Esophagus muscularis mucosa (tissue), 4 donors: ENCODE results near the gene CAMKK2. TPM values are rescaled to one million over a fixed set of nuclear protein-coding genes. Genes with fewer than 3 reads are reported as not detected.
A peak's percentile ranks its signal among the peaks of the same experiment; 100 is the strongest.
"Not testable (repeated sequence)": the region's sequence is repeated elsewhere in the genome, so short reads cannot be mapped to it uniquely, and the experiment has no call there.

ENCODE experiments used
- DNase-seq: peaks from one replicate; pipeline ENCODE4 v3.0.0-alpha.2; 2017; ENCODE audit errors: extremely low spot score
- H3K27ac ChIP-seq, 4 donors: fragments of 200-600 bp; sonication (generic); replicated peaks in 1 of 4; 1 replicate in 3 of 4; 2 replicates in 1 of 4; pipeline ENCODE4 v1.5.1; 2016 to 2019; ENCODE audit warnings: mild to moderate bottlenecking in 1 of 4
- H3K27me3 ChIP-seq, 4 donors: fragments of 200-600 bp; sonication (generic); one replicate each; pipeline versions ENCODE4 v1.5.1 to v1.6.0; 2016 to 2019
- H3K36me3 ChIP-seq, 4 donors: fragments of 200-600 bp; sonication (generic); one replicate each; pipeline ENCODE4 v1.5.1; 2016 to 2019
- H3K4me1 ChIP-seq, 4 donors: fragments of 200-600 bp; sonication (generic); one replicate each; pipeline ENCODE4 v1.5.1; 2016 to 2019
- H3K4me3 ChIP-seq, 4 donors: fragments of 200-600 bp; sonication (generic); 1 replicate in 2 of 4; 2 replicates in 2 of 4; pipeline ENCODE4 v1.5.1; 2016 to 2019; ENCODE audit warnings: mild to moderate bottlenecking in 4 of 4, moderate library complexity in 1 of 4
- H3K9me3 ChIP-seq, 4 donors: fragments of 200-600 bp; sonication (generic); 1 replicate in 3 of 4; 2 replicates in 1 of 4; pipeline ENCODE4 v1.5.1; 2016 to 2019
- CTCF ChIP-seq, 3 experiments: fragments of 200-600 bp in 2 of 3; fragments of 450-650 bp in 1 of 3; sonication (generic) in 2 of 3; IDR thresholded peaks; one replicate each; pipeline ENCODE4 v1.5.1; 2017 to 2019; ENCODE audit warnings: antibody characterized with exemption in 3 of 3, mild to moderate bottlenecking in 2 of 3, moderate library complexity in 1 of 3
- EP300 ChIP-seq: sonication (generic); formaldehyde crosslinking; IDR thresholded peaks from one replicate; pipeline ENCODE4 v1.6.1; 2017; ENCODE audit warnings: antibody characterized with exemption
- POLR2A ChIP-seq: fragments of 450-650 bp; IDR thresholded peaks from one replicate; pipeline ENCODE4 v1.6.1; 2017; ENCODE audit warnings: antibody characterized with exemption, moderate library complexity, mild to moderate bottlenecking, low read depth
- POLR2AphosphoS5 ChIP-seq, 2 donors: sonication (generic); formaldehyde crosslinking; IDR thresholded peaks; one replicate each; pipeline ENCODE4 v1.6.1; 2017; ENCODE audit warnings: antibody characterized with exemption in 2 of 2
- WGBS: methylation state at CpG from one replicate; pipeline ENCODE4 v1.1.5; 2018; 5-methylcytosine and 5-hydroxymethylcytosine counted together
- intact Hi-C: fragments of 100-400 bp; cut with DNase I; formaldehyde crosslinking; loops from one replicate; pipeline ENCODE4 v1.15.1; 2023
- total RNA-seq, 4 donors: library from RNA; depleted of rRNA; stranded (reverse); fragments of >200 nt; gene quantifications; one replicate each; pipeline versions ENCODE4 v1.1.0 to v1.2.1, GENCODE V29; 2016

The CAMKK2 gene
- total RNA-seq, 4 donors from 2014 or later, result 23.9 to 45.0 (median 37.4) TPM

DNA sequence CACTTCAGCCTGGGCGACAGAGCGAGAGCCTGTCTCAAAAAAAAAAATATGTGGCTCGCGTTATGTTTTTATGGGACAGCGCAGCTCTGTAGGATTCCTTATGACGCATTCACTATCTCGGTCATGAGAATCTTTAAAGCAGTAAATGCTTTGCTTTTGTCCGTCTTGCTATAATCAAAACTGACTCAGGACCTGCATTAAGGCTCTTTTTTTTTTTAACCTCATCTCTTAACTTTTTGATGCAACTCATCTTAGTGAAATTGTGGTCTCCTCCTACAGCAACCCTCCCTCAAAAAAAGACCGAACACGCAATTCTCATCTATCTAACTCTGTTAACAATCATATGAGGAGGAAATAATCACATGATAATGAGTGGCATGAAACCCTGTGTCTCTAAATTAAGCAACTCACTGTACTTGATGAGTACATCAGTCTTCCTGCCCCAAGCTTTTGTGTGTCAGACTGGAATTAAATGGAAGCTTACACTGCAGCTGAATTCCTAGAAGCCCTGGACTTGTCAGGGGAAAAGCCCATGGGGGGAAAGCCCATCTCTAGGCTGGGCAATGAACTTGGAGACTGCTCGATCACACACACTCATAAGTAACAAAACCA is 82.2 kb downstream of the CAMKK2 start:
- H3K27ac ChIP-seq, result peak overlapping the region; percentile 37 to 56 (median 43)
- intact Hi-C loops, result no loop called here

GRCh38 chr12:121212875-121213274 is 83.6 kb downstream of the CAMKK2 start:
- TF ChIP-seq POLR2AphosphoS5 (IDR thresholded peaks at IDR 0.05), result no peak
- TF ChIP-seq POLR2A, result no peak
- TF ChIP-seq EP300, result no peak
- no peak for TF ChIP-seq CTCF (IDR thresholded peaks at IDR 0.05)

More for the DNA sequence above, 82.2 kb downstream of the CAMKK2 start:
- H3K9me3 ChIP-seq, result no peaks in the 10 kb centered on the region
- H3K4me3 ChIP-seq, result no peak overlapping the region
- TF ChIP-seq CTCF (IDR thresholded peaks at IDR 0.05) (no peak), POLR2A (no peak), EP300 (no peak), POLR2AphosphoS5 (IDR thresholded peaks at IDR 0.05) (no peak)
- H3K4me1 ChIP-seq, result peaks cover 19 to 33% (median 22%) of the 10 kb centered on the region in 4 donors
- DNase-seq, result no peak
- WGBS, result 76% methylated on average over 11 of the region's 11 CpGs
- no peaks in the 10 kb centered on the region for H3K27me3 ChIP-seq
- peaks cover 5 to 29% (median 21%) of the 10 kb centered on the region in 4 donors for H3K36me3 ChIP-seq

GRCh38 chr12:121209624-121210572 is 86.6 kb downstream of the CAMKK2 start, which contains the start of gene P2RX4:
TSS of gene P2RX4 (plus strand) at chr12:121210129. CDS start at chr12:121210165, 36 bp downstream.
- peak within 1 kb of the TSS; percentile 74 to 83 (median 79) for H3K4me3 ChIP-seq
- 22% methylated on average over 34 of the region's 97 CpGs for WGBS
- no peaks in the 10 kb centered on the region for H3K27me3 ChIP-seq
- intact Hi-C loops, result no loop called here
- peak within 1 kb of the TSS; percentile 84 to 93 (median 89) for H3K27ac ChIP-seq
- H3K9me3 ChIP-seq, result no peaks in the 10 kb centered on the region
- peak; percentile 94 for DNase-seq
- TF ChIP-seq EP300 (no peak), POLR2A (peak; percentile 76), POLR2AphosphoS5 (IDR thresholded peaks at IDR 0.05) (peak; percentile 72 to 93), CTCF (IDR thresholded peaks at IDR 0.05) (peak; percentile 8 to 36 (median 25))
- H3K4me1 ChIP-seq, result peaks cover 13 to 29% (median 24%) of the 10 kb centered on the region in 4 donors
- H3K36me3 ChIP-seq, result no peaks in the 10 kb centered on the region

More at GRCh38 chr12:121212875-121213274, 83.6 kb downstream of the CAMKK2 start:
- 90% methylated on average over 5 of the region's 5 CpGs for WGBS
- intact Hi-C loops, result no loop called here
- H3K27me3 ChIP-seq, result no peaks in the 10 kb centered on the region
- no peak overlapping the region for H3K4me3 ChIP-seq
- DNase-seq, result no peak
- H3K36me3 ChIP-seq, result peaks cover under 1 to 15% (median 8%) of the 10 kb centered on the region in 4 donors
- no peaks in the 10 kb centered on the region for H3K9me3 ChIP-seq
- H3K4me1 ChIP-seq, result peaks cover 19 to 35% (median 25%) of the 10 kb centered on the region in 4 donors
- H3K27ac ChIP-seq, result no peak overlapping the region

- WGBS, result 81% methylated on average over 15 of the region's 15 CpGs
- no peaks in the 10 kb centered on the region for H3K9me3 ChIP-seq
- H3K36me3 ChIP-seq, result no peaks in the 10 kb centered on the region
- H3K4me1 ChIP-seq, result peaks cover 8 to 23% (median 19%) of the 10 kb centered on the region in 4 donors
- peak overlapping the region; percentile 84 to 93 (median 89) for H3K27ac ChIP-seq
- H3K4me3 ChIP-seq, result peak overlapping the region; percentile 74 to 83 (median 79)
- no peak for DNase-seq
- TF ChIP-seq CTCF (IDR thresholded peaks at IDR 0.05) (no peak), POLR2A (no peak), EP300 (no peak), POLR2AphosphoS5 (IDR thresholded peaks at IDR 0.05) (no peak)
- intact Hi-C loops, result no loop called here
- no peaks in the 10 kb centered on the region for H3K27me3 ChIP-seq
These were observed 87.3 kb downstream of the CAMKK2 start for GRCh38 chr12:121209221-121209620.

DNA sequence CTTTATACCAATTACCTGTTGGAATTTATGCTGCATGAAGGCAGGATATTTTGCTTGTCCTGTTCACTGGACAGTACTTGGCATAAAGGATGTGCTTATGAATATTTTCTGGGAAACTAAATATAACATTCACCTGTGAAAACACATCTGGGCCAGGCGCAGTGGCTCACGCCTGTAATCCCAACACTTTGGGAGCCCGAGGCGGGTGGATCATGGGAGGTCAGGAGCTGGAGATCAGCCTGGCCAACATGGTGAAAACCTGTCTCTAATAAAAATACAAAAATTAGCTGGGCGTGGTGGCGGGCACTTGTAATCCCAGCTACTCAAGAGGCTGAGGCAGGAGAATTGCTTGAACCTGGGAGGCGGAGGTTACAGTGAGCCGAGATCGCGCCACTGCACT is 87.9 kb downstream of the CAMKK2 start:
- H3K36me3 ChIP-seq, H3K4me3 ChIP-seq, intact Hi-C loops, DNase-seq, H3K9me3 ChIP-seq, H3K27me3 ChIP-seq: not testable (repeated sequence)
- Histone ChIP-seq H3K4me1 (peaks cover 8 to 23% (median 19%) of the 10 kb centered on the region in 4 donors), H3K27ac (peak overlapping the region in 1 of 4 donors; percentile 93)
- 97% methylated on average over 10 of the region's 10 CpGs for WGBS
